OCI-LY7 (cell line): ENCODE measurements around the gene NRP1. TPM values are rescaled to one million over a fixed set of nuclear protein-coding genes. Genes with fewer than 3 reads are reported as not detected.

ENCODE experiments used
- BruUV-seq: library from RNA; stranded (reverse); fragments of 400-500 nt; replicated peaks from 2 replicates; lab custom pipeline; 2021; lab: Mats Ljungman, UMichigan
- CTCF ChIA-PET: fragments of 300-600 bp; sonication (Branson Sonifier 250); formaldehyde crosslinking; loops from one replicate; lab custom pipeline; 2022; ENCODE audit warnings: antibody characterized with exemption; ENCODE audit not compliant: unreplicated experiment; lab: Charles Lee
- POLR2A ChIA-PET: fragments of 300-600 bp; sonication (Branson Sonifier 250); formaldehyde crosslinking; loops from one replicate; lab custom pipeline; 2022; ENCODE audit warnings: antibody characterized with exemption; lab: Charles Lee
- DNase-seq: peaks from one replicate; pipeline ENCODE4 v3.0.0-alpha.2; 2015; ENCODE audit warnings: low spot score
- H2AFZ ChIP-seq: fragments of 200-600 bp; sonication (generic), shearing (Covaris generic); 2 replicates; pipeline ENCODE4 v1.6.1; 2014; ENCODE audit warnings: mild to moderate bottlenecking, antibody characterized with exemption, low read length, moderate library complexity
- H3K27ac ChIP-seq: fragments of 200-600 bp; sonication (generic); 2 replicates; pipeline ENCODE4 v1.5.1; 2014; ENCODE audit warnings: mixed run types, low read depth, mild to moderate bottlenecking, moderate library complexity, low read length, inconsistent platforms; ENCODE audit not compliant: poor library complexity, severe bottlenecking
- H3K36me3 ChIP-seq: fragments of 200-600 bp; sonication (generic); 2 replicates; pipeline ENCODE4 v1.6.1; 2014; ENCODE audit warnings: mild to moderate bottlenecking, antibody characterized with exemption, low read length, moderate library complexity, mixed read lengths; ENCODE audit not compliant: insufficient read depth
- H3K4me1 ChIP-seq: fragments of 200-600 bp; sonication (generic); 2 replicates; pipeline ENCODE4 v1.5.1; 2014; ENCODE audit warnings: mild to moderate bottlenecking, low read length; ENCODE audit not compliant: insufficient read depth, poor library complexity, severe bottlenecking
- H3K4me2 ChIP-seq: fragments of 200-600 bp; sonication (generic); 2 replicates; pipeline ENCODE4 v1.6.1; 2014; ENCODE audit warnings: mild to moderate bottlenecking, low read length
- H3K4me3 ChIP-seq: fragments of 200-600 bp; sonication (generic); 2 replicates; pipeline ENCODE4 v1.5.1; 2014; ENCODE audit warnings: mild to moderate bottlenecking, low read depth, low read length; ENCODE audit not compliant: poor library complexity, severe bottlenecking
- H3K79me2 ChIP-seq: fragments of 200-600 bp; sonication (generic); 2 replicates; pipeline ENCODE4 v1.6.1; 2016; ENCODE audit warnings: low read depth, mild to moderate bottlenecking, low read length, moderate library complexity, mixed read lengths; ENCODE audit not compliant: insufficient read depth
- H3K9me2 ChIP-seq: fragments of 200-600 bp; sonication (generic); 2 replicates; pipeline ENCODE4 v1.6.1; 2016; ENCODE audit warnings: mild to moderate bottlenecking, low read length, mixed read lengths; ENCODE audit not compliant: insufficient read depth
- H3K9me3 ChIP-seq: fragments of 200-600 bp; sonication (generic); 2 replicates; pipeline ENCODE4 v1.6.1; 2014; ENCODE audit warnings: mild to moderate bottlenecking, mixed run types, low read length, mixed read lengths
- H4K20me1 ChIP-seq: fragments of 200-600 bp; sonication (generic); 2 replicates; pipeline ENCODE4 v1.6.1; 2014; ENCODE audit warnings: mild to moderate bottlenecking, antibody characterized with exemption, low read length, moderate library complexity, mixed read lengths; ENCODE audit not compliant: insufficient read depth
- CTCF ChIP-seq: fragments of 200-600 bp; sonication (generic); conservative IDR thresholded peaks from 2 replicates; pipeline ENCODE4 v1.5.1; 2014; ENCODE audit warnings: mild to moderate bottlenecking, antibody characterized with exemption, low read length, moderate library complexity, mixed read lengths
- EZH2phosphoT487 ChIP-seq: fragments of 200-600 bp; sonication (generic); IDR thresholded peaks from 2 replicates; pipeline ENCODE4 v1.6.1; 2018; ENCODE audit warnings: low read depth, borderline replicate concordance, mild to moderate bottlenecking, mixed run types, antibody characterized with exemption, low read length, moderate library complexity, mixed read lengths
- intact Hi-C: fragments of 100-400 bp; cut with micrococcal nuclease; formaldehyde crosslinking; loops from one replicate; pipeline ENCODE4 v1.10.0; 2022; ENCODE audit not compliant: unreplicated experiment
- total RNA-seq, 2 experiments: library from RNA; depleted of rRNA in 1 of 2; stranded (reverse); fragments of >200 nt in 1 of 2; shearing (Covaris generic) in 1 of 2; gene quantifications; 2 replicates each; pipeline ENCODE4 v1.2.3, GENCODE V29; 2014 to 2022

The NRP1 gene
- total RNA-seq, 2 experiments from 2014 or later: not detected

GRCh38 chr10:33293076-33293475 is 41.4 kb downstream of the NRP1 start:
- Histone ChIP-seq H3K79me2 (no peaks in the 10 kb centered on the region), H2AFZ (no peak overlapping the region), H3K9me2 (no peaks in the 10 kb centered on the region), H3K4me2 (no peak overlapping the region), H3K4me3 (no peak overlapping the region), H4K20me1 (no peaks in the 10 kb centered on the region), H3K4me1 (no peaks in the 10 kb centered on the region), H3K9me3 (no peaks in the 10 kb centered on the region), H3K27ac (no peak overlapping the region), H3K36me3 (no peaks in the 10 kb centered on the region)
- no TSS peak for BruUV-seq
- CTCF ChIA-PET: no interaction called here
- POLR2A ChIA-PET: no interaction called here
- intact Hi-C loops: no loop called here
- TF ChIP-seq CTCF (no peak), EZH2phosphoT487 (no peak)
- no peak for DNase-seq

- H3K79me2 ChIP-seq: no peaks in the 10 kb centered on the region
- POLR2A ChIA-PET: no interaction called here
- H3K27ac ChIP-seq: no peak overlapping the region
- BruUV-seq: no TSS peak
- no peak overlapping the region for H2AFZ ChIP-seq
- TF ChIP-seq EZH2phosphoT487: no peak
- DNase-seq: no peak
- no peaks in the 10 kb centered on the region for H3K9me3 ChIP-seq
- CTCF ChIA-PET: interaction anchor here (0.5 kb wide), 1 partner anchor 121 kb away, joined by 3 read pairs; no protein-coding TSS in a partner anchor
- no peaks in the 10 kb centered on the region for H3K4me1 ChIP-seq
- H3K9me2 ChIP-seq: no peaks in the 10 kb centered on the region
- no peaks in the 10 kb centered on the region for H4K20me1 ChIP-seq
- no peak overlapping the region for H3K4me2 ChIP-seq
- no peaks in the 10 kb centered on the region for H3K36me3 ChIP-seq
- H3K4me3 ChIP-seq: no peak overlapping the region
- intact Hi-C loops: no loop called here
Measured at GRCh38 chr10:33291053-33291592, 43.3 kb downstream of the NRP1 start.

- H2AFZ ChIP-seq: no peak overlapping the region
- no peak overlapping the region for H3K4me3 ChIP-seq
- H3K4me1 ChIP-seq: no peaks in the 10 kb centered on the region
- no peaks in the 10 kb centered on the region for H3K9me3 ChIP-seq
- no peaks in the 10 kb centered on the region for H3K9me2 ChIP-seq
- CTCF ChIA-PET: no interaction called here
- TF ChIP-seq EZH2phosphoT487 (no peak), CTCF (peak; percentile 33; the same call in 1 of the 2 replicates)
- POLR2A ChIA-PET: interaction anchor here (1.1 kb wide), 1 partner anchor 16 kb away, joined by 3 read pairs; no protein-coding TSS in a partner anchor
- H3K4me2 ChIP-seq: no peak overlapping the region
- H4K20me1 ChIP-seq: no peaks in the 10 kb centered on the region
- intact Hi-C loops: no loop called here
- no peak overlapping the region for H3K27ac ChIP-seq
- BruUV-seq: no TSS peak
- no peak for DNase-seq
- H3K36me3 ChIP-seq: no peaks in the 10 kb centered on the region
- H3K79me2 ChIP-seq: no peaks in the 10 kb centered on the region
Measured at GRCh38 chr10:33290321-33291052, 44.0 kb downstream of the NRP1 start.
